Measurements from ENCODE around the gene SAMM50.

Gene SAMM50

DNA sequence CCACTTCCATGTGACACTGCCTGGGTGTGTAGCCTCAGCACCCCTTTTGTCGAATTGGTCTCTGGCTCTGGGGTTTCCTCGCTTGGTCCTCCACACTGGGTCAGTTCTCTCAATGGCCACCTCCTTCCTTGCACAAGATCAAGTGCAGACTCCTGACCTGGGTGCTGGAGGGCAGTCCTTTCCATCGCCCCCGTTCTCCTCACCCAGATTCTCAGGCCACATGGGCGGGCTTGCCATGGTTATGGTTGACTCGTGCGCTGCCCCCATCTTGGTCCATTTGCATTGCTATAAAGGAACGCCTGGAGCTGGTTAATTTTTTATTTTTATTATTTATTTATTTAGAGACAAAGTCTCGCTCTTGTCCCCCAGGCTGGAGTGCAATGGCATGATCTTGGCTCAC lies 63.4 kb downstream of the SAMM50 start:
- TF ChIP-seq, protein P1, sequence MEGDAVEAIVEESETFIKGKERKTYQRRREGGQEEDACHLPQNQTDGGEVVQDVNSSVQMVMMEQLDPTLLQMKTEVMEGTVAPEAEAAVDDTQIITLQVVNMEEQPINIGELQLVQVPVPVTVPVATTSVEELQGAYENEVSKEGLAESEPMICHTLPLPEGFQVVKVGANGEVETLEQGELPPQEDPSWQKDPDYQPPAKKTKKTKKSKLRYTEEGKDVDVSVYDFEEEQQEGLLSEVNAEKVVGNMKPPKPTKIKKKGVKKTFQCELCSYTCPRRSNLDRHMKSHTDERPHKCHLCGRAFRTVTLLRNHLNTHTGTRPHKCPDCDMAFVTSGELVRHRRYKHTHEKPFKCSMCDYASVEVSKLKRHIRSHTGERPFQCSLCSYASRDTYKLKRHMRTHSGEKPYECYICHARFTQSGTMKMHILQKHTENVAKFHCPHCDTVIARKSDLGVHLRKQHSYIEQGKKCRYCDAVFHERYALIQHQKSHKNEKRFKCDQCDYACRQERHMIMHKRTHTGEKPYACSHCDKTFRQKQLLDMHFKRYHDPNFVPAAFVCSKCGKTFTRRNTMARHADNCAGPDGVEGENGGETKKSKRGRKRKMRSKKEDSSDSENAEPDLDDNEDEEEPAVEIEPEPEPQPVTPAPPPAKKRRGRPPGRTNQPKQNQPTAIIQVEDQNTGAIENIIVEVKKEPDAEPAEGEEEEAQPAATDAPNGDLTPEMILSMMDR (IDR thresholded peaks at IDR 0.05; ENCODE audit: control insufficient read depth, extremely low read depth, insufficient read depth), result no peak
- no peak overlapping the region for H3K4me3 ChIP-seq (ENCODE audit: low read depth, low read length)

DNA sequence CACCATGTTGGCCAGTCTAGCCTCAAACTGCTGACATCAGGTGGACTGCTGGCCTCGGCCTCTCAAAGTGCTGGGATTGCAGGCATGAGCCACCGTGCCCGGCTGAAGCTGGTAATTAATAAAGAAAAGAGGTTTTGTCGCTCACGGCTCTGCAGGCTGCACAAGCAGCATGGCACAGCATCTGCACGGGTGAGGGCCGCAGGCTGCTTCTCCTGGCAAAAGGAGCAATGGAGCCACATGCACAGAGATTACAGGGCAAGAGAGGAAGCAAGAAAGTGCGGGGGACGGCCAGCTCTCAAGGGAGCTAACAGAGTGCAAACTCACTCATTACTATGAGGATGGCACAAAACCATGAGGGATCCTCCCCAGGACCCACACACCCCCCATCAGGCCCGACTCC lies 64.2 kb downstream of the SAMM50 start:
- DNase-seq (ENCODE audit: low read depth), result no peak
- TF ChIP-seq, protein P1 (IDR thresholded peaks at IDR 0.05; ENCODE audit: control insufficient read depth, extremely low read depth, insufficient read depth), result no peak
- no peak overlapping the region for H3K4me3 ChIP-seq (ENCODE audit: low read depth, low read length)

More for the DNA sequence above, 63.4 kb downstream of the SAMM50 start:
- no peak for DNase-seq (ENCODE audit: low read depth)

DNA sequence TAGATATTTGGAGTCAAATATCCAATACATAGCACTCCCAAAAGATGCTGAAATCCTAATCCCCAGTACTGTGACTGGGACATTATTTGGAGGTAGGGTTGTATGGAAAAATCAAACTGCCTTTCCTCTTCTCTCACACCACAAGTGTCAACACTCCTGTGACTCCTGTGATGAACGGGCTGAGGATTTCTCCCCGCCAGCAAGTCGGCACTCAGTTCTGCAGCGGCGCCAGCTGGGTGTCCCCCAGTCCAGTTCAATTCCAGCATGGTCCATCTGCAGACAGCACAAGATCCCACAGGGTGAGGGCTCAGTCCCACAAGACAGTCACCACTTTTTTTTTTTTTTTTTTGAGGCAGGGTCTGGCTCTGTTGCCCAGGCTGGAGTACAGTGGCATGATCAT lies 64.6 kb downstream of the SAMM50 start:
- TF ChIP-seq, protein P1 (IDR thresholded peaks at IDR 0.05; ENCODE audit: control insufficient read depth, extremely low read depth, insufficient read depth), result no peak
- no peak for DNase-seq (ENCODE audit: low read depth)

GRCh38 chr22:44020981-44021380 lies 65.7 kb downstream of the SAMM50 start:
- TF ChIP-seq, protein P1 (IDR thresholded peaks at IDR 0.05; ENCODE audit: control insufficient read depth, extremely low read depth, insufficient read depth), result no peak
- no peak for DNase-seq (ENCODE audit: low read depth)
- no peak overlapping the region for H3K4me3 ChIP-seq (ENCODE audit: low read depth, low read length)

More for the DNA sequence above, 64.6 kb downstream of the SAMM50 start:
- no peak overlapping the region for H3K4me3 ChIP-seq (ENCODE audit: low read depth, low read length)

GRCh38 chr22:44023404-44024287 lies 68.4 kb downstream of the SAMM50 start:
- H3K4me3 ChIP-seq (ENCODE audit: low read depth, low read length), result peak overlapping the region; percentile 71
- no peak for DNase-seq (ENCODE audit: low read depth)
- TF ChIP-seq, protein P1 (IDR thresholded peaks at IDR 0.05; ENCODE audit: control insufficient read depth, extremely low read depth, insufficient read depth), result no peak

- DNase-seq (ENCODE audit: low read depth), result no peak
- H3K4me3 ChIP-seq (ENCODE audit: low read depth, low read length), result peak within 1 kb of the TSS; percentile 71
- TF ChIP-seq, protein P1 (IDR thresholded peaks at IDR 0.05; ENCODE audit: control insufficient read depth, extremely low read depth, insufficient read depth), result no peak
These were observed 69.2 kb downstream of the SAMM50 start, which contains the start of gene PARVB for GRCh38 chr22:44024288-44024921. PARVB (plus strand) TSS chr22:44024302; CDS start chr22:44024340, 38 bp downstream.
